GM06990 (cell line): ENCODE results near the gene MICALL2.
"Not testable (repeated sequence)": the region's sequence is repeated elsewhere in the genome, so short reads cannot be mapped to it uniquely, and the experiment has no call there.

Experiments used
- DNase-seq: peaks from one replicate; pipeline ENCODE4 v3.0.0-alpha.2; 2011; ENCODE audit not compliant: insufficient read length; ENCODE audit errors: extremely low read depth
- H3K27me3 ChIP-seq: replicated peaks from 2 replicates; pipeline ENCODE4 v1.6.0; 2011; ENCODE audit warnings: low read length; ENCODE audit not compliant: control insufficient read depth, insufficient read depth
- H3K36me3 ChIP-seq: 2 replicates; pipeline ENCODE4 v1.5.1; 2011; ENCODE audit warnings: low read length; ENCODE audit not compliant: control insufficient read depth, insufficient read depth
- H3K4me3 ChIP-seq: replicated peaks from 2 replicates; pipeline ENCODE4 v1.5.1; 2011; ENCODE audit warnings: low read depth, mild to moderate bottlenecking, control low read depth, low read length
- TF ChIP-seq, protein P1 (sequence below): IDR thresholded peaks from 2 replicates; pipeline ENCODE4 v1.5.1; 2011; ENCODE audit warnings: low read length, control low read depth, mild to moderate bottlenecking, inconsistent platforms; ENCODE audit not compliant: insufficient read depth, poor library complexity, severe bottlenecking

Gene MICALL2

DNA sequence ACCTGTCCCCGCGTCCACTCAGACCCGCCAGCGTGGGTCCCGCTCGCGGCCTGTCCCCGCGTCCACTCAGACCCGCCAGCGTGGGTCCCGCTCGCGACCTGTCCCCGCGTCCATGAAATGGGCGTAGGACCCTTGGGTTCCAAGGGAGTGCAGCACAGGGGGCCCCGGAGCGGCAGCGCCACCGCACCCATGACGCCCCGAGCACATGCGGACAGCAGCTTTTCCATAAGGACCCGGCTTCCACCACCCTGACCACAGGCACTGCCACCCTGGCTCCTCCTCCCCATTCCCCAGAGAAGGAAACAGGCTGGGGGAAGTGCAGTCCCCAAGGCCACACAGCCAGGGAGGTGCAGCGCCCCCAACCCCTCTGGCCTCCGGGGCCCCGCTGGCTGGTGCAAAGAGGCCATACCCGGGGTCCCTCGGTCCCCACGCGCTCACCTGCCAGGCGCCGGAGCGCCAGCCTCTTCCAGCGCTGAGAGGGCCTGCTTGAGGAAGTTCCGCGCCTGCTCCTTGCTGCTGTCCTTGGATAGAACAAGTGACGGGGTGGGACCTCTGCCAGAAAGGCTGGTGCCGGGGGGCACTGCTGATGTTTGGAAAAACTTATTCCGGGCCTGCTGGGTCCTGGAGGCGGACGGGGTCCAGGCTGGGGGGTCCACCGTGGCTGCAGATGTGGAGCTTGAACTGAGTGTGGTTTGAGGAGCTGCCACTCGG is 14.9 kb downstream of the MICALL2 start:
- no peak for DNase-seq
- H3K36me3 ChIP-seq = no peaks in the 10 kb centered on the region

DNA sequence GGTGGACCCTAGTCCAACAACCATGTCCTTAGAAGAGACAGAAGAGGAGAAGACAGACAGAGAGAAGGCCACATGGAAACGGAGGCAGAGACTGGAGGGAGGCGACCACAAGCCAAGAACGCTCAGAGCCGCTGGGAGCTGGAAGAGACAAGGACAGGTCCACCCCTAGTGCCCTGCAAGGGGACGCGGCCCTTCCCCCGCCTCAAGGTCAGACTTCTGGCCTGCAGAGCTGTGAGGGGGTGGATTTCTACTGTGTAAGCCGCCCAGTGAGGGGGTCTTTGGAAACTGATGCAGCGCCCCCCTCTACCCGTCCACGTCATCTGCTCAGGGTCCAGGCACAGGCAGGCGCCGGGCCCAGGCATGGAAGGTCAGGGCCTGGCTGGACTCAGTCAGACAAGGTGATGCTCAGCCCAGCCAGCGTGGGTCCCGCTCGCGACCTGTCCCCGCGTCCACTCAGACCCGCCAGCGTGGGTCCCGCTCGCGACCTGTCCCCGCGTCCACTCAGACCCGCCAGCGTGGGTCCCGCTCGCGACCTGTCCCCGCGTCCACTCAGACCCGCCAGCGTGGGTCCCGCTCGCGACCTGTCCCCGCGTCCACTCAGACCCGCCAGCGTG is 15.6 kb downstream of the MICALL2 start:
- not testable (repeated sequence) for DNase-seq, H3K4me3 ChIP-seq, H3K27me3 ChIP-seq, H3K36me3 ChIP-seq

More for the DNA sequence above, 14.9 kb downstream of the MICALL2 start:
- TF ChIP-seq, protein P1, sequence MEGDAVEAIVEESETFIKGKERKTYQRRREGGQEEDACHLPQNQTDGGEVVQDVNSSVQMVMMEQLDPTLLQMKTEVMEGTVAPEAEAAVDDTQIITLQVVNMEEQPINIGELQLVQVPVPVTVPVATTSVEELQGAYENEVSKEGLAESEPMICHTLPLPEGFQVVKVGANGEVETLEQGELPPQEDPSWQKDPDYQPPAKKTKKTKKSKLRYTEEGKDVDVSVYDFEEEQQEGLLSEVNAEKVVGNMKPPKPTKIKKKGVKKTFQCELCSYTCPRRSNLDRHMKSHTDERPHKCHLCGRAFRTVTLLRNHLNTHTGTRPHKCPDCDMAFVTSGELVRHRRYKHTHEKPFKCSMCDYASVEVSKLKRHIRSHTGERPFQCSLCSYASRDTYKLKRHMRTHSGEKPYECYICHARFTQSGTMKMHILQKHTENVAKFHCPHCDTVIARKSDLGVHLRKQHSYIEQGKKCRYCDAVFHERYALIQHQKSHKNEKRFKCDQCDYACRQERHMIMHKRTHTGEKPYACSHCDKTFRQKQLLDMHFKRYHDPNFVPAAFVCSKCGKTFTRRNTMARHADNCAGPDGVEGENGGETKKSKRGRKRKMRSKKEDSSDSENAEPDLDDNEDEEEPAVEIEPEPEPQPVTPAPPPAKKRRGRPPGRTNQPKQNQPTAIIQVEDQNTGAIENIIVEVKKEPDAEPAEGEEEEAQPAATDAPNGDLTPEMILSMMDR = no peak
- Histone ChIP-seq H3K4me3 (no peak overlapping the region), H3K27me3 (no peaks in the 10 kb centered on the region)

DNA sequence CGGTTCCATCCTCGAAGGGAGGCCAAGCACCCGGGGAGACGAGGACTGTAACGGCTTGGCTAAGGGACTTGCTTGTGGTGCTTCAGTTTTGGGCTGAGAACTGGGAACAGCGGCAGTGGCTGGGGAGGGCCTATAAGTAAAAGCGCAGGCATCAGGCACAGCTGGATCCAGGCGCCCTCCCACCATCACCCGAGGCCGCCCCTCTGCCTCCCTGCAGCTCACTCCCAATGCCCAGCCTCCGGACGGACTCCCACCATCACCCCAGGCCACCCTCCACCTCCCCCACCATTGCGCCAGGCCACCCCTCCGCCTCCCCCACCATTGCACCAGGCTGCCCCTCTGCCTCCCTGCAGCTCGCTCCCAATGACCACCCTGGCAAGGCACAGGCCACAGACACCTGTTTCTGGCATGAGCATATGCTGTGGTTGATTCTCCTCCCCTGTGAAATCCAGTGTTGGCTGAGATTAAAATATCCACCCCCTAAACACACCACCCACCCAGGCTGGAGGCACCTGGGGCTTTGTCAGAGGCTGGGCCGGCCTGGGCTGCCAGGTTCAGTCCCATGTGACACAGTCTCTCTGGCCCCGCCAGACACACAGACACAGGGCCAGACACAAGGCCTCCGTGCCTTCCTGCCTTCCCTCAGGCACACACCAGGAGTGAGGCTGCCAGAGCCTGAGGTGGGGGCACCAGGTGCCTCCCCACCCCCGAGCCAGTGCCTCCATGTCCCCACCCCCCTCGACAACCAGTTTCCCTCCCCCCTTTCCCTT is 16.7 kb downstream of the MICALL2 start:
- Histone ChIP-seq H3K27me3 (no peaks in the 10 kb centered on the region), H3K4me3 (no peak overlapping the region), H3K36me3 (no peaks in the 10 kb centered on the region)
- no peak for DNase-seq
- TF ChIP-seq, protein P1 = no peak

DNA sequence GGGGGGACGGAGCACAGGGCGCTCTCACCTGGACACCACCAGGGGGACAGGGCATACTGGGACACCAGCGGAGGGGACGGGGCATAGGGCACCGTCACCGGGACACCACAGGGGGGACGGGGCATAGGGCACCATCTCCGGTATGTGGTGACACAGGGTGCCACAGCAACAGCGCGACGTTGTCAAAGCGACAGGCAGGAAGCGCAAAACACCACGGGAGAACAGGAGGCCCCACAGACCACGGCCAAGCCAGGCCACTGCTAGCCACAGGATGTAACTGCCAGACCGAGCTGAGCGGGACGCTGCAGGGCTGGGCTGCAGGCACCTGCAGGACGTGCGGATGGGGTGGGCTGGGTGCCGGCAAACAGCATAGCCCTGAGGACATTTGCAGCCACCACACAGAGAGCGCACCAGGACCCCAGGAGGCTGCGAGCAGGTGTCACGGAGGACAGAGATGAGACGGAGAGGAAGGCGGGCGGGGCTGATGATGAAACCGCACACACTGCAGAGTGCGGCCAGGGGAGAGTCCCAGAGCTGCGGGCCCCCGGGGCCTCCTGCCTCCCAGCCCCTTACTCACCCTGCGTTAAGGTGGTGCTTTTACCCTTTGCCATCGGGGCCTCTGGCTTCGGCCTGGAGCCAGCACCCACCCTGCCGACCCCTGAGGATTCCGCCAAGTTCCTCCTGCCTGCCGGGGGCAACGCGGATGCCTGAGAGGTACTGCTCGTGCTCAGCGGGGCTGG is 17.5 kb downstream of the MICALL2 start:
- no peak for DNase-seq
- Histone ChIP-seq H3K4me3 (no peak overlapping the region), H3K36me3 (no peaks in the 10 kb centered on the region), H3K27me3 (no peaks in the 10 kb centered on the region)
- TF ChIP-seq, protein P1 = no peak

DNA sequence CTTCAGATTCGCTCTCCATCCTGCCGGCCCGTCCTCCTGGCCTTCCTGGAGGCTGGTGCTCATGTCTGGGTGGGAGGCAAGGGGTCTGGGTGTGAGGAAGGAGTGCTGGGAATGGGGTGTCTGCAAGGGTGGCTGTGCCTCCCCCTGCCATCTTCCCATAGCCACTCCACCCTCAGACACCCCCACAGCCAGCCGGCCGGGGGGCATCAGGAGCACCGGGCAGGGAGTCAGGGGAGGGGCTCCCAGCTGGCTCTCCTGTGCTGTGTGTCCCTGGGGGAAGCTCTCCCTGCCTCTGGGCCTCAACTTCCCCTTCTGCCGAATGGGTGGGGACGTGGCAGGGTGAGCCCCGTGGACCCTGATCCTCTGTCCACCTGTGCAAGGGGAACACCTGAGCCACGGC is 18.6 kb downstream of the MICALL2 start:
- no peaks in the 10 kb centered on the region for H3K36me3 ChIP-seq
- no peak for DNase-seq

More for the DNA sequence above, 18.6 kb downstream of the MICALL2 start:
- Histone ChIP-seq H3K4me3 (no peak overlapping the region), H3K27me3 (no peaks in the 10 kb centered on the region)
- TF ChIP-seq, protein P1 = no peak
